Activated naive CD4-positive, alpha-beta T cell treated with anti-CD3 and anti-CD28 coated beads, Interleukin-2, amount 10 ng/mL, durations not matched to agents 7 days and 5 days (primary cell): ENCODE measurements around the gene C1R.
A peak's percentile ranks its signal among the peaks of the same experiment; 100 is the strongest.

Source experiments
- CTCF ChIA-PET: fragments of 350-600 bp; sonication (Branson Sonifier 250); formaldehyde crosslinking; loops from one replicate; lab custom pipeline; 2021; ENCODE audit warnings: antibody characterized with exemption; lab: Charles Lee
- DNase-seq: peaks from one replicate; pipeline ENCODE4 v3.0.0-alpha.2; 2020
- H3K27ac Mint-ChIP-seq: one replicate; pipeline ENCODE4 v1.8.0; 2021; ENCODE audit warnings: mild to moderate bottlenecking, moderate library complexity, mixed read lengths
- H3K27me3 Mint-ChIP-seq: one replicate; pipeline ENCODE4 v1.8.0; 2021; ENCODE audit warnings: mild to moderate bottlenecking, mixed read lengths
- H3K36me3 Mint-ChIP-seq: one replicate; pipeline ENCODE4 v1.8.0; 2021; ENCODE audit warnings: mixed read lengths
- H3K4me1 Mint-ChIP-seq: one replicate; pipeline ENCODE4 v1.8.0; 2021; ENCODE audit warnings: mixed read lengths
- H3K4me3 Mint-ChIP-seq: one replicate; pipeline ENCODE4 v1.8.0; 2021; ENCODE audit warnings: mild to moderate bottlenecking, moderate library complexity, mixed read lengths
- H3K9me3 Mint-ChIP-seq: one replicate; pipeline ENCODE4 v1.8.0; 2021; ENCODE audit warnings: mixed read lengths

C1R gene

GRCh38 chr12:7101047-7101693, 8.9 kb upstream of the C1R start:
- CTCF ChIA-PET = no interaction called here
- Mint-ChIP-seq H3K4me1 (peaks cover 29% of the 10 kb centered on the region), H3K36me3 (peaks cover 55% of the 10 kb centered on the region), H3K4me3 (no peak overlapping the region), H3K27ac (no peak overlapping the region), H3K27me3 (no peaks in the 10 kb centered on the region), H3K9me3 (peaks cover 8% of the 10 kb centered on the region)
- no peak for DNase-seq

- Mint-ChIP-seq H3K36me3 (peaks cover 46% of the 10 kb centered on the region), H3K9me3 (no peaks in the 10 kb centered on the region), H3K27me3 (no peaks in the 10 kb centered on the region), H3K4me1 (peaks cover 21% of the 10 kb centered on the region), H3K4me3 (no peak overlapping the region), H3K27ac (no peak overlapping the region)
- CTCF ChIA-PET = no interaction called here
- DNase-seq = no peak
Measured at GRCh38 chr12:7100239-7100638, 8.0 kb upstream of the C1R start.

GRCh38 chr12:7099290-7099996, 7.2 kb upstream of the C1R start:
- H3K4me1 Mint-ChIP-seq = peaks cover 18% of the 10 kb centered on the region
- CTCF ChIA-PET = interaction anchor here (0.6 kb wide), 1 partner anchor 41 kb away, joined by 3 read pairs; no protein-coding TSS in a partner anchor
- H3K27ac Mint-ChIP-seq = no peak overlapping the region
- no peaks in the 10 kb centered on the region for H3K27me3 Mint-ChIP-seq
- no peaks in the 10 kb centered on the region for H3K9me3 Mint-ChIP-seq
- H3K4me3 Mint-ChIP-seq = no peak overlapping the region
- DNase-seq = no peak
- H3K36me3 Mint-ChIP-seq = peaks cover 40% of the 10 kb centered on the region

GRCh38 chr12:7096979-7097378, 4.7 kb upstream of the C1R start:
- Mint-ChIP-seq H3K9me3 (no peaks in the 10 kb centered on the region), H3K4me1 (peaks cover 8% of the 10 kb centered on the region), H3K27me3 (peaks cover 7% of the 10 kb centered on the region), H3K4me3 (no peak overlapping the region), H3K27ac (no peak overlapping the region), H3K36me3 (peaks cover 18% of the 10 kb centered on the region)
- DNase-seq = no peak
- CTCF ChIA-PET = no interaction called here

- Mint-ChIP-seq H3K27ac (no peak overlapping the region), H3K36me3 (peaks cover 16% of the 10 kb centered on the region), H3K27me3 (peaks cover 7% of the 10 kb centered on the region), H3K4me3 (no peak overlapping the region), H3K4me1 (peaks cover 13% of the 10 kb centered on the region), H3K9me3 (no peaks in the 10 kb centered on the region)
- DNase-seq = no peak
- CTCF ChIA-PET = interaction anchor here (0.5 to 1.5 kb wide), 3 partner anchors 11 to 151 kb away, joined by 3 to 6 read pairs (median 5); no protein-coding TSS in a partner anchor
Measured at GRCh38 chr12:7096006-7096932, 4.0 kb upstream of the C1R start.

- Mint-ChIP-seq H3K27ac (no peak overlapping the region), H3K36me3 (peaks cover 7% of the 10 kb centered on the region), H3K4me1 (peaks cover 13% of the 10 kb centered on the region), H3K4me3 (no peak overlapping the region), H3K9me3 (no peaks in the 10 kb centered on the region), H3K27me3 (peaks cover 18% of the 10 kb centered on the region)
- CTCF ChIA-PET = interaction anchor here (0.7 to 2.7 kb wide), 7 partner anchors 11 to 169 kb away, joined by 3 to 15 read pairs (median 5); partner anchors contain the start of genes C1RL and LPCAT3
- no peak for DNase-seq
Measured at GRCh38 chr12:7093892-7094291, 1.6 kb upstream of the C1R start.

GRCh38 chr12:7093486-7093885, 1.2 kb upstream of the C1R start:
- H3K27ac Mint-ChIP-seq = no peak overlapping the region
- CTCF ChIA-PET = interaction anchor here (0.7 to 2.7 kb wide), 11 partner anchors 12 to 224 kb away, joined by 3 to 15 read pairs (median 4); partner anchors contain the start of genes C1RL and LPCAT3
- no peak overlapping the region for H3K4me3 Mint-ChIP-seq
- H3K27me3 Mint-ChIP-seq = peaks cover 19% of the 10 kb centered on the region
- peaks cover 4% of the 10 kb centered on the region for H3K36me3 Mint-ChIP-seq
- no peaks in the 10 kb centered on the region for H3K9me3 Mint-ChIP-seq
- no peak for DNase-seq
- peaks cover 13% of the 10 kb centered on the region for H3K4me1 Mint-ChIP-seq

GRCh38 chr12:7092986-7093460, 778 bp upstream of the C1R start:
- no peak overlapping the region for H3K27ac Mint-ChIP-seq
- CTCF ChIA-PET = interaction anchor here (0.7 to 2.7 kb wide), 12 partner anchors 16 to 224 kb away, joined by 3 to 15 read pairs (median 4); partner anchors contain the start of genes C1RL and LPCAT3
- peaks cover 13% of the 10 kb centered on the region for H3K4me1 Mint-ChIP-seq
- peaks cover 19% of the 10 kb centered on the region for H3K27me3 Mint-ChIP-seq
- H3K9me3 Mint-ChIP-seq = no peaks in the 10 kb centered on the region
- H3K4me3 Mint-ChIP-seq = no peak overlapping the region
- peaks cover 1% of the 10 kb centered on the region for H3K36me3 Mint-ChIP-seq
- no peak for DNase-seq

- Mint-ChIP-seq H3K4me1 (peaks cover 13% of the 10 kb centered on the region), H3K27ac (peak overlapping the region; percentile 63), H3K9me3 (no peaks in the 10 kb centered on the region)
Measured at GRCh38 chr12:7091660-7092228, 501 bp downstream of the C1R start.

GRCh38 chr12:7091171-7091570, 1.1 kb downstream of the C1R start:
- H3K27me3 Mint-ChIP-seq = peaks cover 19% of the 10 kb centered on the region
- CTCF ChIA-PET = interaction anchor here (0.5 to 1.8 kb wide), 5 partner anchors 17 to 796 kb away, joined by 3 to 6 read pairs (median 3); no protein-coding TSS in a partner anchor
- peaks cover 13% of the 10 kb centered on the region for H3K4me1 Mint-ChIP-seq
- no peak for DNase-seq
- H3K27ac Mint-ChIP-seq = peak overlapping the region; percentile 34
- H3K9me3 Mint-ChIP-seq = no peaks in the 10 kb centered on the region
- H3K4me3 Mint-ChIP-seq = no peak overlapping the region
- no peaks in the 10 kb centered on the region for H3K36me3 Mint-ChIP-seq

More at GRCh38 chr12:7091660-7092228, 501 bp downstream of the C1R start:
- CTCF ChIA-PET = interaction anchor here (0.5 to 1.8 kb wide), 5 partner anchors 16 to 795 kb away, joined by 3 to 6 read pairs (median 3); no protein-coding TSS in a partner anchor
- peaks cover 19% of the 10 kb centered on the region for H3K27me3 Mint-ChIP-seq
- H3K4me3 Mint-ChIP-seq = peak overlapping the region; percentile 71
- H3K36me3 Mint-ChIP-seq = peaks cover under 1% of the 10 kb centered on the region
- no peak for DNase-seq

- DNase-seq = no peak
- H3K27ac Mint-ChIP-seq = no peak overlapping the region
- H3K9me3 Mint-ChIP-seq = no peaks in the 10 kb centered on the region
- no peaks in the 10 kb centered on the region for H3K36me3 Mint-ChIP-seq
- peaks cover 13% of the 10 kb centered on the region for H3K4me1 Mint-ChIP-seq
- H3K27me3 Mint-ChIP-seq = peaks cover 19% of the 10 kb centered on the region
- no peak overlapping the region for H3K4me3 Mint-ChIP-seq
- CTCF ChIA-PET = interaction anchor here (1.1 to 1.8 kb wide), 3 partner anchors 18 to 146 kb away, joined by 6 read pairs; no protein-coding TSS in a partner anchor
Measured at GRCh38 chr12:7090222-7090998, 1.8 kb downstream of the C1R start.

- no peaks in the 10 kb centered on the region for H3K36me3 Mint-ChIP-seq
- H3K4me3 Mint-ChIP-seq = no peak overlapping the region
- CTCF ChIA-PET = interaction anchor here (0.5 to 1.1 kb wide), 4 partner anchors 19 to 121 kb away, joined by 3 to 6 read pairs (median 3); no protein-coding TSS in a partner anchor
- H3K9me3 Mint-ChIP-seq = no peaks in the 10 kb centered on the region
- no peak overlapping the region for H3K27ac Mint-ChIP-seq
- peaks cover 19% of the 10 kb centered on the region for H3K27me3 Mint-ChIP-seq
- DNase-seq = no peak
- peaks cover 13% of the 10 kb centered on the region for H3K4me1 Mint-ChIP-seq
Measured at GRCh38 chr12:7089196-7089871, 2.9 kb downstream of the C1R start.
